Frontal cortex (tissue), 4 donors: ENCODE results near the gene SLC12A3. TPM values are rescaled to one million over a fixed set of nuclear protein-coding genes. Genes with fewer than 3 reads are reported as not detected.

Experiments used
- DNase-seq, 2 donors: peaks; one replicate each; pipeline ENCODE4 v3.0.0; 2012; ENCODE audit warnings: low spot score in 2 of 2
- FAIRE-seq: peaks from 2 replicates; lab custom pipeline; 2012; peaks lifted over from hg19 to GRCh38; lab: Jason Lieb, UNC
- total RNA-seq: library from RNA; depleted of rRNA; stranded (reverse); fragments of >200 nt; gene quantifications from one replicate; pipeline ENCODE4 v1.2.3, GENCODE V29; 2014
- donor health status: control.
- donor health status: control.
- donor health status: control.

The SLC12A3 gene
- total RNA-seq, 1 donor from 2014 or later, result not detected

- DNase-seq (no peak), FAIRE-seq (no peak)
These were observed 20.6 kb downstream of the SLC12A3 start for GRCh38 chr16:56885446-56886162.

GRCh38 chr16:56886296-56886695 is 21.3 kb downstream of the SLC12A3 start:
- DNase-seq (no peak), FAIRE-seq (no peak)

GRCh38 chr16:56886826-56887225 is 21.8 kb downstream of the SLC12A3 start:
- DNase-seq (no peak), FAIRE-seq (no peak)

GRCh38 chr16:56888806-56889205 is 23.8 kb downstream of the SLC12A3 start:
- DNase-seq, result no peak
- FAIRE-seq, result no peak

- FAIRE-seq (no peak), DNase-seq (no peak)
These were observed 24.2 kb downstream of the SLC12A3 start for GRCh38 chr16:56889206-56889605.

- FAIRE-seq, result no peak
- DNase-seq, result no peak
These were observed 26.7 kb downstream of the SLC12A3 start for GRCh38 chr16:56891685-56892084.

- FAIRE-seq (no peak), DNase-seq (no peak)
These were observed 27.7 kb downstream of the SLC12A3 start for GRCh38 chr16:56892705-56893104.

GRCh38 chr16:56894331-56894917 is 29.4 kb downstream of the SLC12A3 start:
- FAIRE-seq (no peak), DNase-seq (no peak)

- FAIRE-seq (no peak), DNase-seq (no peak)
These were observed 30.8 kb downstream of the SLC12A3 start for GRCh38 chr16:56895813-56896212.

GRCh38 chr16:56896244-56896643 is 31.2 kb downstream of the SLC12A3 start:
- no peak for FAIRE-seq
- DNase-seq, result no peak

- no peak for FAIRE-seq
- no peak for DNase-seq
These were observed 32.2 kb downstream of the SLC12A3 start for GRCh38 chr16:56897026-56897799.

- FAIRE-seq (no peak), DNase-seq (no peak)
These were observed 33.8 kb downstream of the SLC12A3 start for GRCh38 chr16:56898847-56899246.

- FAIRE-seq, result no peak
These were observed 38.9 kb downstream of the SLC12A3 start for GRCh38 chr16:56903866-56904265.

GRCh38 chr16:56907401-56907800 is 42.4 kb downstream of the SLC12A3 start:
- FAIRE-seq, result no peak

More at GRCh38 chr16:56903866-56904265, 38.9 kb downstream of the SLC12A3 start:
- DNase-seq, result no peak

GRCh38 chr16:56909527-56909979 is 44.5 kb downstream of the SLC12A3 start:
- FAIRE-seq, result no peak
- no peak for DNase-seq

More at GRCh38 chr16:56907401-56907800, 42.4 kb downstream of the SLC12A3 start:
- no peak for DNase-seq

- FAIRE-seq (no peak), DNase-seq (no peak)
These were observed 45.1 kb downstream of the SLC12A3 start for GRCh38 chr16:56910112-56910511.

GRCh38 chr16:56910654-56911539 is 45.9 kb downstream of the SLC12A3 start:
- no peak for FAIRE-seq
- no peak for DNase-seq

GRCh38 chr16:56911771-56912571 is 47.0 kb downstream of the SLC12A3 start:
- no peak for DNase-seq

More at GRCh38 chr16:56911771-56912571, 47.0 kb downstream of the SLC12A3 start:
- FAIRE-seq, result no peak
